ENCODE data around the gene MEIOB.

Gene MEIOB

DNA sequence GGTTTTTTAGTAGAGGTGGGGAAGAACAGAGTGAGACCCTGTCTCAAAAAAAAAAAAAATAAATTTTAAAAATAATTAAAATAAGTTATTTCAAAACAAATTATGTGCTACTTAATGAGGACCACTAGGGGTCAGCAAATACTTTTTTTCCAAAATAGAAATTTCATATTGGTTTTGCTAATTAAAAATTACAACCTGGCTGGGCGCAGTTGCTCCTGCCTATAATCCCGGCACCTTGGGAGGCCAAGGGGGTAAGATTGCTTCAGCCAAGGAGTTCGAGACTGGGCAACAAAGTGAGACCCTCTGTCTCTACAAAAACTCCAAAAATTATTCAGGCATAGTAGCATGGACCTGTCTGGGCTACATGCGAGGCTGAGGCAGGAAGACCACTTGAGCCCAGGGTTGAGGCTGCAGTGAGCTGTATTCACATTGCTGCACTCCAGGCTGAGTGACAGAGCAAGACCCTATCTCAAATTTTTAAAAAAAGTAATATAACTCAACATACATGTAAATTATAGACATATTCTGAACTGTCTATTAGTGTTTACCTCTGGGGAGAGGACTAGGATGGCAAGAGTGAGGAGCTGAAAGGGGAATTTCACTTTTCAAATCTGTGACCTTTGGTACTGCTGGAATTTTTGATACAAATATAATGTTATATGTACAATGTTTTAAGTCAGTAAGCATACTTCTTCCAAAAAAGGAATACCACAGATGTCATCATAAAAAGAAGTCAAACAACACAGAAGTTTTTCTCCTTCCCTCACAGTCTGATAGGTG lies 8.1 kb downstream of the MEIOB start:
- H3K9ac ChIP-seq (ENCODE audit: low read depth, low read length): no peak overlapping the region
- H3K4me3 ChIP-seq (ENCODE audit: low read depth, low read length): no peak overlapping the region
- no peaks in the 10 kb centered on the region for H3K4me1 ChIP-seq (ENCODE audit: control insufficient read depth, insufficient read depth, low read length)
- H3K9me3 ChIP-seq (ENCODE audit: control insufficient read depth, insufficient read depth, low read length): no peaks in the 10 kb centered on the region
- no peaks in the 10 kb centered on the region for H3K36me3 ChIP-seq (ENCODE audit: control insufficient read depth, insufficient read depth, low read length)
- peaks cover 16% of the 10 kb centered on the region for H3K27me3 ChIP-seq (ENCODE audit: control insufficient read depth, insufficient read depth, low read length)

DNA sequence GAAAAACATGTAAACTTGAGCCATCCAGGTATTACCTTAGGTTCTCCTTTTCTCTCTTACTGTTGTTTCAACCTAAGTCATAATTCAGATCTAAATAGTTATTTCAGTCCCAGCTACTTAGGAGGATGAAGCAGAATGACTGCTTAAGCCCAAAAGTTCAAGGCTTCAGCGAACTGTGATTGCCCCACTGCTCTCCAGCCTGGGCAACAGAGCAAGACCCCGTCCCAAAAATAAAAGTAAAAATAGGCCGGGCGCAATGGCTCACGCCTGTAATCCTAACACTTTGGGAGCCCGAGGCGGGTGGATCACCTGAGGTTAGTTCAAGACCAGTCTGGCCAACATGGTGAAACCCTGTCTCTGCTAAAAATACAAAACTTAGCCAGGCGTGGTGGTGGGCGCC lies 9.6 kb downstream of the MEIOB start:
- Histone ChIP-seq H3K9ac (ENCODE audit: low read depth, low read length) (no peak overlapping the region), H3K4me1 (ENCODE audit: control insufficient read depth, insufficient read depth, low read length) (no peaks in the 10 kb centered on the region), H3K27me3 (ENCODE audit: control insufficient read depth, insufficient read depth, low read length) (peaks cover 29% of the 10 kb centered on the region), H3K36me3 (ENCODE audit: control insufficient read depth, insufficient read depth, low read length) (no peaks in the 10 kb centered on the region), H3K4me3 (ENCODE audit: low read depth, low read length) (no peak overlapping the region), H3K9me3 (ENCODE audit: control insufficient read depth, insufficient read depth, low read length) (no peaks in the 10 kb centered on the region)

GRCh38 chr16:1861730-1862129 lies 10.2 kb downstream of the MEIOB start:
- Histone ChIP-seq H3K36me3 (ENCODE audit: control insufficient read depth, insufficient read depth, low read length) (no peaks in the 10 kb centered on the region), H3K9ac (ENCODE audit: low read depth, low read length) (no peak overlapping the region), H3K27me3 (ENCODE audit: control insufficient read depth, insufficient read depth, low read length) (peaks cover 36% of the 10 kb centered on the region), H3K4me1 (ENCODE audit: control insufficient read depth, insufficient read depth, low read length) (no peaks in the 10 kb centered on the region), H3K9me3 (ENCODE audit: control insufficient read depth, insufficient read depth, low read length) (no peaks in the 10 kb centered on the region), H3K4me3 (ENCODE audit: low read depth, low read length) (no peak overlapping the region)

GRCh38 chr16:1859650-1860049 lies 12.3 kb downstream of the MEIOB start:
- H3K27me3 ChIP-seq (ENCODE audit: control insufficient read depth, insufficient read depth, low read length): peaks cover 36% of the 10 kb centered on the region
- no peak overlapping the region for H3K9ac ChIP-seq (ENCODE audit: low read depth, low read length)
- H3K36me3 ChIP-seq (ENCODE audit: control insufficient read depth, insufficient read depth, low read length): no peaks in the 10 kb centered on the region

GRCh38 chr16:1858189-1858865 lies 13.6 kb downstream of the MEIOB start:
- H3K9me3 ChIP-seq (ENCODE audit: control insufficient read depth, insufficient read depth, low read length): no peaks in the 10 kb centered on the region
- no peak overlapping the region for H3K4me3 ChIP-seq (ENCODE audit: low read depth, low read length)
- H3K4me1 ChIP-seq (ENCODE audit: control insufficient read depth, insufficient read depth, low read length): no peaks in the 10 kb centered on the region
- peaks cover 39% of the 10 kb centered on the region for H3K27me3 ChIP-seq (ENCODE audit: control insufficient read depth, insufficient read depth, low read length)
- H3K36me3 ChIP-seq (ENCODE audit: control insufficient read depth, insufficient read depth, low read length): no peaks in the 10 kb centered on the region
- no peak overlapping the region for H3K9ac ChIP-seq (ENCODE audit: low read depth, low read length)

More at GRCh38 chr16:1859650-1860049, 12.3 kb downstream of the MEIOB start:
- no peaks in the 10 kb centered on the region for H3K9me3 ChIP-seq (ENCODE audit: control insufficient read depth, insufficient read depth, low read length)
- H3K4me3 ChIP-seq (ENCODE audit: low read depth, low read length): no peak overlapping the region
- no peaks in the 10 kb centered on the region for H3K4me1 ChIP-seq (ENCODE audit: control insufficient read depth, insufficient read depth, low read length)

- H3K36me3 ChIP-seq (ENCODE audit: control insufficient read depth, insufficient read depth, low read length): no peaks in the 10 kb centered on the region
- peaks cover 39% of the 10 kb centered on the region for H3K27me3 ChIP-seq (ENCODE audit: control insufficient read depth, insufficient read depth, low read length)
- H3K4me1 ChIP-seq (ENCODE audit: control insufficient read depth, insufficient read depth, low read length): no peaks in the 10 kb centered on the region
- no peaks in the 10 kb centered on the region for H3K9me3 ChIP-seq (ENCODE audit: control insufficient read depth, insufficient read depth, low read length)
- H3K4me3 ChIP-seq (ENCODE audit: low read depth, low read length): no peak overlapping the region
- H3K9ac ChIP-seq (ENCODE audit: low read depth, low read length): no peak overlapping the region
Observed at GRCh38 chr16:1857433-1858097, 14.4 kb downstream of the MEIOB start.

DNA sequence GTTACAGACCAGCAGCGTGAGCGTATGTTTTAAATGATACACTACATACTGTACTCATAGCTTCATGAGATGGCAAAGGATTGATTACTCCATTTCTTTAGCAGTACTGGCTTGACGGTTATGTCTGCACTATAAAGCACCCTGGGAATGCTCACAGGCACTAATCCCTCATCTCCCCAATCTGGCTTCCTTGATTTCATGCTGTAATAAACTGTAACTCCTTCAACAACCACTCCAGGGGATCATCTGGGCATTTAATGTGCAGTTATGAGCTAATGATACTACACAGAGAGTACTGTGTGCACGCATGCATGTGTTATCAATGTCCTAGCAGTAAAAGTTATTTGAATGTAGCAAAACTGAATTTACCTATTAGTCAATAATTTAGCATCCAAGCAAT lies 20.2 kb downstream of the MEIOB start:
- H3K9me3 ChIP-seq (ENCODE audit: control insufficient read depth, insufficient read depth, low read length): no peaks in the 10 kb centered on the region
- H3K36me3 ChIP-seq (ENCODE audit: control insufficient read depth, insufficient read depth, low read length): no peaks in the 10 kb centered on the region
- H3K4me1 ChIP-seq (ENCODE audit: control insufficient read depth, insufficient read depth, low read length): no peaks in the 10 kb centered on the region
- H3K9ac ChIP-seq (ENCODE audit: low read depth, low read length): no peak overlapping the region
- no peak overlapping the region for H3K4me3 ChIP-seq (ENCODE audit: low read depth, low read length)
- peaks cover 4% of the 10 kb centered on the region for H3K27me3 ChIP-seq (ENCODE audit: control insufficient read depth, insufficient read depth, low read length)

DNA sequence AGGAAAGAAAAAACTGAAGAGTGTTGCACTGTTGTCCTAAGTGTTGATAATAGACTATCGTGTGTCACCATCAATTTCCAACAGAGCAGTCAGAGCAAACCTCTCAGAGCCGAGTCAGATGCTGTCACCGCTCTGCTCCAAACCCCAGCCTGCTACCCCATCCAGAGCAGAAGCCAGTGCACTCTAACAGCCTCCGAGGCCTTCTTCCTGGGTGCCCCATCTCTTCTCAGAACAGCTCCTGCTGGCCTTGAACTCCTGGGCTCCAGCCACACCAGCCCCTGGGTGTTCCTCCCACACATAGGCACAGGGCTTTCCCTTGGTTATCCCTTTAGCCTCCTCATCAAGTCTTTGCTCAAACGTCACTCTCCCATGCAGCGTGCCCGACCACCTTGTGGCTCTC lies 21.0 kb downstream of the MEIOB start:
- Histone ChIP-seq H3K9me3 (ENCODE audit: control insufficient read depth, insufficient read depth, low read length) (no peaks in the 10 kb centered on the region), H3K36me3 (ENCODE audit: control insufficient read depth, insufficient read depth, low read length) (no peaks in the 10 kb centered on the region), H3K4me1 (ENCODE audit: control insufficient read depth, insufficient read depth, low read length) (no peaks in the 10 kb centered on the region), H3K9ac (ENCODE audit: low read depth, low read length) (no peak overlapping the region), H3K4me3 (ENCODE audit: low read depth, low read length) (no peak overlapping the region), H3K27me3 (ENCODE audit: control insufficient read depth, insufficient read depth, low read length) (peaks cover 3% of the 10 kb centered on the region)

DNA sequence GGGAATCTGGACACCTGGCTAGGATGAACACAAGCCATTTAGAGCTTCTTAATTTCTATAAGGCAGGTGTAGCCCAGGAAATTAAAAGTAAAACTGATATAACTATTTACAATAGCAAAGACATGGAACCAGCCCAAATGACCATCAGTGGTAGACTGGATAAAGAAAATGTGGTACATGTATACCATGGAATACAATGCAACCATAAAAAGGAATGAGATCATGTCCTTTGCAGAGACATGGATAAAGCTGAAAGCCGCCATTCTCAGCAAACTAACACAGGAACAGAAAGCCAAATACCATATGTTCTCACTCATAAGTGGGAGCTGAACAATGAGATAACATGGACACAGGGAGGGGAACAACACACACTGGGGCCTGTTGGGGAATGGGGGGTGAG lies 25.5 kb downstream of the MEIOB start:
- H3K4me1 ChIP-seq (ENCODE audit: control insufficient read depth, insufficient read depth, low read length): no peaks in the 10 kb centered on the region
- H3K36me3 ChIP-seq (ENCODE audit: control insufficient read depth, insufficient read depth, low read length): no peaks in the 10 kb centered on the region

DNA sequence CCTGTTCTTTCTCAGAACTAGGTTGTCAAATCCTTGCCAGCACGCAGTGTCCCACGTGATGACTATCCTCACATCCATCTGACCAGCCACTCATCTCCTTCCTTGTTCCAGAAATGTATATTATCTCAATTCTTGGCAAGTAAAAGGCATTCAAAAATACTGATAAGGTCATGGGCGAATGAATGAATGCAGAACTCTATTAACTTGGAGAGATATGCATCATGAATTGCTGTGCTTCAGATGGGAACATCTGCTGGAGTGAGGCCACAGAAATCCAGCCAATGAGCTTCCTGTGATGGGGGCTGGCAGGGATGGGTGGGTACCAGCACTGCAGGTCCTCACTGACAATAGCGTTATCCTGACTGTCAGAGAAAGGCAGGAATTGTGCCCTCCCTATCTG lies 26.0 kb downstream of the MEIOB start:
- Histone ChIP-seq H3K36me3 (ENCODE audit: control insufficient read depth, insufficient read depth, low read length) (no peaks in the 10 kb centered on the region), H3K27me3 (ENCODE audit: control insufficient read depth, insufficient read depth, low read length) (no peaks in the 10 kb centered on the region), H3K4me1 (ENCODE audit: control insufficient read depth, insufficient read depth, low read length) (no peaks in the 10 kb centered on the region), H3K9me3 (ENCODE audit: control insufficient read depth, insufficient read depth, low read length) (no peaks in the 10 kb centered on the region), H3K9ac (ENCODE audit: low read depth, low read length) (no peak overlapping the region), H3K4me3 (ENCODE audit: low read depth, low read length) (no peak overlapping the region)

More for the DNA sequence above, 25.5 kb downstream of the MEIOB start:
- H3K27me3 ChIP-seq (ENCODE audit: control insufficient read depth, insufficient read depth, low read length): no peaks in the 10 kb centered on the region
- H3K9ac ChIP-seq (ENCODE audit: low read depth, low read length): no peak overlapping the region
- H3K9me3 ChIP-seq (ENCODE audit: control insufficient read depth, insufficient read depth, low read length): no peaks in the 10 kb centered on the region
- H3K4me3 ChIP-seq (ENCODE audit: low read depth, low read length): no peak overlapping the region

DNA sequence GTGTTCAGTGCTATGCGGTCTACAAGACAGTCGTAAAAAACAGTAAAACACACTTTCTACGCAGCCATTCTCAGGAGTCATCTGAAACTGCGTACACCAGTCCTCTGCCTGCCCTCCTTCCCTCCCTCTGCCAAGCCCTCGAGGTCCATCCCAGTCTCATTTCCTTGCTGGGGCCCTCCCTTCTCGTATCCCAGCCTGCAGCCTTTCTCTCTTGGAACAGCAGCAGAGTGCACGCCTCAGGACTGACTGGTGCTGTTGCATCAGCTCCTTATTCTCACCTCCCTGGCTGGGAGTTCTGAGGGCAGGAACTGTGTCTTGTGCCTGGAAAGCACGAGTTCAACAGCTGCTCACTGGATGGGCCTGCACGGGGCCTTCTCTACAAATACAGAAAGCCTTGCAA lies 32.4 kb downstream of the MEIOB start:
- Histone ChIP-seq H3K4me1 (ENCODE audit: control insufficient read depth, insufficient read depth, low read length) (no peaks in the 10 kb centered on the region), H3K9me3 (ENCODE audit: control insufficient read depth, insufficient read depth, low read length) (no peaks in the 10 kb centered on the region), H3K36me3 (ENCODE audit: control insufficient read depth, insufficient read depth, low read length) (no peaks in the 10 kb centered on the region), H3K27me3 (ENCODE audit: control insufficient read depth, insufficient read depth, low read length) (peaks cover 3% of the 10 kb centered on the region), H3K4me3 (ENCODE audit: low read depth, low read length) (no peak overlapping the region), H3K9ac (ENCODE audit: low read depth, low read length) (no peak overlapping the region)

GRCh38 chr16:1834096-1834495 lies 37.9 kb downstream of the MEIOB start:
- no peak overlapping the region for H3K4me3 ChIP-seq (ENCODE audit: low read depth, low read length)
- no peak overlapping the region for H3K9ac ChIP-seq (ENCODE audit: low read depth, low read length)
- no peaks in the 10 kb centered on the region for H3K4me1 ChIP-seq (ENCODE audit: control insufficient read depth, insufficient read depth, low read length)
- H3K27me3 ChIP-seq (ENCODE audit: control insufficient read depth, insufficient read depth, low read length): peaks cover 3% of the 10 kb centered on the region
- no peaks in the 10 kb centered on the region for H3K36me3 ChIP-seq (ENCODE audit: control insufficient read depth, insufficient read depth, low read length)
- H3K9me3 ChIP-seq (ENCODE audit: control insufficient read depth, insufficient read depth, low read length): no peaks in the 10 kb centered on the region

Data from iPS-15b (cell line).